GM18499 (cell line): ENCODE data around the gene SPINK5.
"Not testable (repeated sequence)": the region's sequence is repeated elsewhere in the genome, so short reads cannot be mapped to it uniquely, and the experiment has no call there.

Experiments
- ATAC-seq: cut with Tn5 transposase; IDR thresholded peaks from one replicate; pipeline ENCODE4 v1.9.1; 2021; ENCODE audit warnings: moderate number of reproducible peaks; ENCODE audit not compliant: insufficient read depth, unreplicated experiment

Gene SPINK5, protein sequence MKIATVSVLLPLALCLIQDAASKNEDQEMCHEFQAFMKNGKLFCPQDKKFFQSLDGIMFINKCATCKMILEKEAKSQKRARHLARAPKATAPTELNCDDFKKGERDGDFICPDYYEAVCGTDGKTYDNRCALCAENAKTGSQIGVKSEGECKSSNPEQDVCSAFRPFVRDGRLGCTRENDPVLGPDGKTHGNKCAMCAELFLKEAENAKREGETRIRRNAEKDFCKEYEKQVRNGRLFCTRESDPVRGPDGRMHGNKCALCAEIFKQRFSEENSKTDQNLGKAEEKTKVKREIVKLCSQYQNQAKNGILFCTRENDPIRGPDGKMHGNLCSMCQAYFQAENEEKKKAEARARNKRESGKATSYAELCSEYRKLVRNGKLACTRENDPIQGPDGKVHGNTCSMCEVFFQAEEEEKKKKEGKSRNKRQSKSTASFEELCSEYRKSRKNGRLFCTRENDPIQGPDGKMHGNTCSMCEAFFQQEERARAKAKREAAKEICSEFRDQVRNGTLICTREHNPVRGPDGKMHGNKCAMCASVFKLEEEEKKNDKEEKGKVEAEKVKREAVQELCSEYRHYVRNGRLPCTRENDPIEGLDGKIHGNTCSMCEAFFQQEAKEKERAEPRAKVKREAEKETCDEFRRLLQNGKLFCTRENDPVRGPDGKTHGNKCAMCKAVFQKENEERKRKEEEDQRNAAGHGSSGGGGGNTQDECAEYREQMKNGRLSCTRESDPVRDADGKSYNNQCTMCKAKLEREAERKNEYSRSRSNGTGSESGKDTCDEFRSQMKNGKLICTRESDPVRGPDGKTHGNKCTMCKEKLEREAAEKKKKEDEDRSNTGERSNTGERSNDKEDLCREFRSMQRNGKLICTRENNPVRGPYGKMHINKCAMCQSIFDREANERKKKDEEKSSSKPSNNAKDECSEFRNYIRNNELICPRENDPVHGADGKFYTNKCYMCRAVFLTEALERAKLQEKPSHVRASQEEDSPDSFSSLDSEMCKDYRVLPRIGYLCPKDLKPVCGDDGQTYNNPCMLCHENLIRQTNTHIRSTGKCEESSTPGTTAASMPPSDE

DNA sequence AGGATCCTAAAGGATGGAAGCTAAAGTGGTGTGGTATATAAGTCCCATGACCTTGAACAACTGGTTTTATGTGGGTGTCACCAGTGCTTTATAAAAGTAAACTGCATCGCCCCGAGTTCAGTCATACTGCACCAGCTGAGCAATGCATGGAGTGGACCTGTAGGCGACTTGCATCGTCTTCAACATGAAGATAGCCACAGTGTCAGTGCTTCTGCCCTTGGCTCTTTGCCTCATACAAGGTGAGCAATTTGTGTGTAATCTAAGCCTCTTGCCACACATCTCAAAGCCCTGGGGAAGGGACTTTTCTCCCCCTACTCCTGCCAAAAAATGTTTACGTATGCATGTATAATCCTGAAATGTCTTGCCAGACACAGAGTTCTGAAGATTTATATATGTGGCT lies at the start of gene SPINK5:
Gene SPINK5 (plus strand): TSS at position 120 of the 400 bp plus-strand sequence. CDS start 65 bp downstream, at position 185.
- ATAC-seq = no peak

- no peak for ATAC-seq
Measured at GRCh38 chr5:148014276-148014675, 49.5 kb upstream of the SPINK5 start.

DNA sequence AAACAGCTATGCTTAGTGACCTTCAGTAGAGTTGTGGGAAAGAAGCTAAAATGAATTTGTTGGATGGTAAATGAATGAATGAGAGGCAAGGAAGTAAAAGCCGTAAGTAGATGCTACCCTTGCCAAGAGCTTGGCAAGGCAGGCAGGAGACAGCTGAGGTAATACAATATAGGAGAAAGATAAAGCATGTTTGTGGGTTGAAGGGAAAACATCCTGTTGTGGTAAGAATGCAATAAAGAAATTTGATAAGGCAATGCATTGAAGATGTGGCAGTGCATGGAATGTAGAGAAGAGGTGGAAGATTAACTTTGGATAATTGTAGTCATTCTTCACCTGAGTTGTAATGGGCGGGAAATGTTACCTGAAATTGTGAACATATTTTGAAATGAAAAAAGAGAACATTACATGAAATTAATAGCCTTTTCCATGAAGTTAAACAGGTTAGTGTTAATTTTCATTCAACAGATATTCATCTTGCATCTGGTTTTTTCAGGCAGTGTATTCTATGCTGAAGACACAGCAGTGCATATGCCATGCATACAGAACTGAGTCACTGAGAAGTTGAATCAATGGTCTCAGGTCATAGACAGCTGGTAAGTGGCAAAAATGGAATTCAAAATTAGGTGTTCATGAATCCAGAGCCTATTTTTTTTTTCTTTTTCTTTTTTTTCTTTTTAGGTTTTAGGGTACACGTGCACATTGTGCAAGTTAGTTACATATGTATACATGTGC lies 43.4 kb upstream of the SPINK5 start:
- no peak for ATAC-seq

DNA sequence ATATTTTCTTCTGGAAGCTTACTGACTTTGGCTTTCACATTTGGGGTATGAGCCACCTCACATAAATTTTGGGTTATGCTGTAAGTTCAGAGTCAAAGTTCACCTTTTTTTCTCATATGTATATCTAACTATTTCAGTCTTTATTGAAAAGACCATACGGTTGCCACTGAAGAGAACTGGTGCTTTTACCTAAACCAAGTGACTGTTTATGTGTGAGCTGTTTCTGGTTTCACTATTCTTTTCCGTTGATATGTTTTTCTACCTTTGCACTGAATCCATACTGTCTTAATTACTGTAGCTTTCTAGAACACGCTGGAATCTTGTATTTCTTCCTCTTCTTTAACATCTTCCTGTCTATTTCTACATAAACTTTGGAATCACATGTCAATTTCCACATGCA lies 36.3 kb upstream of the SPINK5 start:
- no peak for ATAC-seq

DNA sequence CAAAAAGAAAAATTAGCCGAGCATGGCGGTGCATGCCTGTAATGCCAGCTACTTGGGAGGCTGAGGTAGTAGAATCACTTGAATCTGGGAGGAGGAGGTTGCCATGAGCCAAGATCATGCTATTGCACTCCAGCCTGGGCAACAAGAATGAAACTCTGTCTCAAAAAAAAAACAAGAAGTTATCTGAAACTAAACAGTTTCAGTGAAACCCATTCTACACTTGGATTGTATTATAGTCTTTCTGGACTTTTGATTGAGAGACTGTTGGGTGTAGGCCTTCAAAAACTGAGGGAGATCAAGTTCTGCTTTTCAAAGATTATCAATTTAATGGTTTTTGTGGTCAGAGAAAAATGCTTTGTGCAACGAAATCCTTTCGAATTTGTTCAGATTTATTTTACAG lies 34.6 kb upstream of the SPINK5 start:
- ATAC-seq = no peak

DNA sequence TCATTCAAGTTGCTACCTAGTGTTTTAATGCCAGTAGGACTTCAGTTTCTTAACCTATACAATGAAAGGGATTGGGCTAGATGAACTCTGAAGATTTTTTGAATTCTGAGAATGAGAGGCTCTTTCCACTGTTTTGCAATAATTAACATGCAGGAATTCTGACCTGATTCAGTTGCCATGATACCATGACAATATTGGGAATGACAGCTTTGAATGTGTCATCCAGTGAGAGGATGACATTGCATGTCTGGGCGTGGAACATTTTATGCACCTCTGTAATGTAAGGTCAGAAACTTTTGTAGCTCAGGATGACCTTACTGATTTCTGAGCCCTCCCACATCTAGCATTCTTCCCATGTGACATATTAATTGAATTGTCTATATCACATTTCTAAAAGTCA lies 30.6 kb upstream of the SPINK5 start:
- ATAC-seq = no peak

DNA sequence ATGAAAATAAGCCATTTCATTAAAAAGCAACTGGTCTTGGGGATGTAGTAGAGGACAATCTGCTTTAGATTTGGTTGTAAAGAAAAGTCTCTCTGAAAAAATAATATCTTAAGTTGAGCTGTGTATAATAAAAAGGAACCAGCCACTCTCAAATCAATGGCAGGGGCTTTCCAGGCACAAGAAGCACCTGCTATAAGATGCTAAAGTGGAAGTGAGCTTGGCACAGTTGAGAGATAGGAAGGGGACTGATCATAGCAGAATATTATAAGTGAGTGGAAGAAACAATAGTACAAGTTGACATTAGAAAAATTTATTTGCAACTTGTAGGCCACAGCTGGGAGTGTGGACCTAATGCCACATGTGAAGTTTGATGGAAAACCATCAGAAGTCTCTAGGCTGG lies 28.1 kb upstream of the SPINK5 start:
- no peak for ATAC-seq

GRCh38 chr5:148042881-148043280 lies 20.9 kb upstream of the SPINK5 start:
- ATAC-seq = no peak

DNA sequence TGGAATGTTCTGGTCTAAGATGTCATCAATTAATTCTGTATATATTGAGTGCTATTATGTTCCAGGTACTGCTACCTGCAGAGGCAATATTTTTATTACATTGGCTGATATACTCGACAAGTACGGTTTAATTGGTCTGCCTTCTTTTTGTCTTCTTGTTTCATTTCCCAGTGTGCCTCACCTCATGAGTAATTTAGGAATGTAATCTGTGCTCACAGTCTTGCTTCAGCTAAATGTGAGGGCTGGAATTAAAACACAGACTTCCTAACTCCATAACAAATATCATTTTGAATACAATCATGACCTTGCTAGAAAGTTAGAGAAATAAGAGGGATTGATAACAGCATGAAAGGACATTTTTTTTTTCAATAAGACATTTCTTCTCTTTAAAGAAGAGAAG lies 20.1 kb upstream of the SPINK5 start:
- ATAC-seq = no peak

- ATAC-seq = not testable (repeated sequence)
Measured at GRCh38 chr5:148055160-148055559, 8.6 kb upstream of the SPINK5 start.

DNA sequence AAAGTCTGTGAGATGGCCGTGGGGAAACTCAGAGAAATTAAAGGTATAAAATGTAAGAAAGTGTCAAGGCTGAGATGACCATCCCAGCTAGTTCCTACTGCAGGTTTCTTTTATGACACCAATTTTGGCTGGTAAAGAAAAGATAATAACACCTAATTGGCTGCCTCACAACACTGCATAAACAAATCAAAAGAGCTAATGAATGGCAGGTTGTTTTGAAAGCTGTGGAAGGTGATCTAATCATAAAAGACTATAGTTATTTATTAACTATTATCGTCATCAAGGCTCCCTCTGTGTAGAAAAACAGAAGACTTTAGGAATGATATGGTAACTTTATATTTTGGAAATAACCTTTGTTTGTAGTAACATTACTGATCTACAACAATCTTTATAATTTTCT lies 3.5 kb upstream of the SPINK5 start:
- no peak for ATAC-seq

DNA sequence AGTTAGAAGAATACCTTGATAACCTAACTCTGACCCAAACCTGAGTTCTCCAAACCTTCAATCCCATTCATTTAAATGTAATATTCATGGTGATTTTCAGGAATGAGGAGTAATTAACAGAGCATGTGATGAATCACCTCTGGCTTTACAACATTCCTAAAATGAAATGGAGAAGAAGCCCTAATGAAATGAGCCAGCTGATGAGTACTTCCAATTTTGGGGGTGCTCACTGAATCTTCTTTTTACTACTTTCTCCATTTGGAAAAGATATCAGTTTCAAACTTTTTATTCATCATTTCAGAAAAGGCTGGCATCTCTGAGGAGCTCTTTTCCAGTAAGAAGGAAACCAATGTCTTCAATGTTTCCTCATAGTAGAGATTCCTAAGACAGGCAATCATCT lies 2.9 kb upstream of the SPINK5 start:
- no peak for ATAC-seq

- no peak for ATAC-seq
Measured at GRCh38 chr5:148070621-148071020, 6.8 kb downstream of the SPINK5 start.

DNA sequence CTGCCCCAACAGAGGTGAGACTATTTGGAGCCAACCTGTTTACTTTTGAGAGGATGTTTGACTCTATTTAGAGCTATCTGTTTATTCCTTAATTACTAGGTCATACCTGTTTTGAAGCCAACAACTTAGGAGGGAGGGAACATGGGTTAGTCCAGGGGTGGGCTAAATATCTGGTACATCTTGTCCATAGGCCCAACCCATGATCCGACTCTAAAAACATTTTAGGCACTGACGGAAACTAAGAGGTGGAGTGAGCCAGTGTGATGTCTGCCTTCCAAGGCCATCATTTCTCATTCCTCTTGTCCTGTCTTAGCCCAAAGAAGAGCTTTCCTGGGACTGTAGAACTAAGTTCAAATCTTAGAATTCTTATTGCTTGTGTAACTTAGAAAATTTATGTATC lies 8.4 kb downstream of the SPINK5 start:
- ATAC-seq = no peak

DNA sequence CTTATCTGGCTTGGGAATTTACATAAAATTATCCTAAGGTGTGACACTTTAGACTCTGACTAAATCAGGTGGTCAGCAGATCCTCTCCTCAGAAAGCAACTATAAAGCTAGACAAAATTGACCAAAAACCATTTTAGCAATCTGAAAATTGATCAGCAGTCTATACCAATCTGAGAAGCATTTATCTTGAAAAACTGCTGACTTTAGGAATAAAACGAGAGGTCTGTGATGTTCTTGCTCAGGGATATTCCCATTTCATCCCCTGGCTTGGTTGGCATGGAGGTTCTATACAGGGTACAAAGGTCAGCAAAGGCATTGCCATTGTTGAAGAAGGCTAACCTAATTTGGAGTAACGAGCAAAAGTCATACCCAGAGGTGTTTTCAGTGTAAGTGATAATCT lies 11.7 kb downstream of the SPINK5 start:
- no peak for ATAC-seq

DNA sequence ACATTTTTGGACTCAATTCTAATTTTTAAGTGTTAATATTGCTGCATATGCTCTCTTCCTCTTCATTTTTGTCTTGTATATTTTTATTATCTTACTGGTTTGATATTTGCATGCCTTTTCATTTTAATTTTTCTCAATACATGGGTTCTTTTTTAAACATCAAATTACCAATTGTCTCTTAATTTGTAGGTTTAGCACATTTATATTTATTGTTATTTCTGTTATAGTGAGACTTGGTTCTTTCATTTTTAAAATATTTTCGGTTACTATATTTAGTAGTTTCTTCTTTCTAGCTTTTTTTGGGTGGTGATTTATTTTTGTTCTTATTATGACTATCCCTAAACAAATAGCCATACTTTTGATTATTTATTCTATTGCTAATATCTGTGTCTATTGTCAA lies 19.4 kb downstream of the SPINK5 start:
- ATAC-seq = no peak

- no peak for ATAC-seq
Measured at GRCh38 chr5:148084269-148084668, 20.5 kb downstream of the SPINK5 start.

- no peak for ATAC-seq
Measured at GRCh38 chr5:148085310-148085709, 21.5 kb downstream of the SPINK5 start.

- no peak for ATAC-seq
Measured at GRCh38 chr5:148085977-148086705, 22.4 kb downstream of the SPINK5 start.
